ENCODE data around the gene SSPN.

The SSPN gene

DNA sequence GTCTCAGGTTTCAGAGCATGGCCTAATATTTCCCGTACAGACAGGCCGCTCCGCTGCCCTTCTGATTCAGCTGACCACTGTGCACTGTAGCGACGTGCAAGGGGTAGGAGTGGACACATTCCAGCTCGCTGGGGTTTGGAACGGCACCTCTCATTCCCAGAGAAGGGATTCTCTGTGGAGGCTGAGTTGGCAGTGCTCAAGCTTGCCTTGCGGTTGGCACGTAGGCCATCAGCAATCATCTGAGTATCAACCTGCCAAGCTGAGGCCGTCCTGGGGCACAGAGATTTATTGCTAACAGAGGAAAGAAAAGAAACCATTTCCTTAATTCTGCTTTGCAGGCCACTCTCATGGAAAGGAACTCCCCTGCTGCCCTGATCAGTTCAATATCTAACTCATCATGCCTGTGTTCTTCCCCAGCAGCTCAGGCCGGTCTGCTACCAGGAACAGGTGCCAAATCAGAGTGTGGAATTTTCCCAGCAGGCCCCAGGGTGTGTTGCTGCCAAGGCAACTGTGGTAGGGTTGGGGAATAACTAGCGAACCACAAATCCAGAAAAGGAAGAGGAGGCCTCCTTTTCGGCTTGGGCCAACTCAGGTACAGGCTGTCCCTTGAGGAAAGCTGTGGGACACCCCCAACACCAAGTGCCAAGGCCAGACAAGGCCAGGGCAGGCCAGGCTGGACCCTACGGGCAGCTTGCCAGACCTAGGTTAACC, 92.5 kb downstream of the SSPN start:
- FAIRE-seq = no peak

DNA sequence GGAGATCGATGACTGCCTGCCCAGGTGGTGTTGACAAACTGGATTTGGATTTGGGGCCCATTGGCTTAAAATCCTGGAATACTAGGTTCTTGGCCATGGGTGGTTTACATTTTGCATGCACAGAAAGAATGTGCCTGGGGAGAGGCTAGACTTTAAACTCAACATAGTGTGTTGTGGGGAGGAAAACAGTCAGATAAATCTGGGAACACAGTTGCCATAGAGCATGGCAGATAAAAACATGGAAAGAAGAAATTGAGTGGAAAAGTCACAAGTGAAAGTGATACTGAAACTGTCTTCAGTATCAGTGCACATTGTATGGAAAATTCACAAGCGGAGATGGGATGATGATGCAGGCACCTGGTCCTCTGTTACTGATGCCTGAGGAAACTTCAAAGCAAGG, 95.2 kb downstream of the SSPN start:
- no peak for FAIRE-seq

DNA sequence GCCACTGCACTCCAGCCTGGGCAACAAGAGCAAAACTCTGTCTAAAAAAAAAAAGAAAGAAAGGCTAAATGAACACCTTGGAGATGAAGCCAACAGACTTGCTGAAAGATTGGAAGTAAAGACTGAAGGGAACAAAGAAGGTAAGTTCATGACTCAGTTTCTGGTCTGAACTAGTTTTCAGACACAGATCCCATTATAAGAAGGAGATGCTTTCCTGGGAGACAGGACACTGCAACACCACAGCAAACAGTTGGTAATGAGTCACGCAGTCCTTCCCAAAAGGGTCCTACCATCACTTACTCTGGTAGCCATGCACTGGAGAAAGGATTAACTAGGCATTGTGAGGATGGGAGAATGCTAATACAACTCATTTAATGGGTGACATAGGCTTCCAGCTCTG, 97.2 kb downstream of the SSPN start:
- no peak for FAIRE-seq

DNA sequence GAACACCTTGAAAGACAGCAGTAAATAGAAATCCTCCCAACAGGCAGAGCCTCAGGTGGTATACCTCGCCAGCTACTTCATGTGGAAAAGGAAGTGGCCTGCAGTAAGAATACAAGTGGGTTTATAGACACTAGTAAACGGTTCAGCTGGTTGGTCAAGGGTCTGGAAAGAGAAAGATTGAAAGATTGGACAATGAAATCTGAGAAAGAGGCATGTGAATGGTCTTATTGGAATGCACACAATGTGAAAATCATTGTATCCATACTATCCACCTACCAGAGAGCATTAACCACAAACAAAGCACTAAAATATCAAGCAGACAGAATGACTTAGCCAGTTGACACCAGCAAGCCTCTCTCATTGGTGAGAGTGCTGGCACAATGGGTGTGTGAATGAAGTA, 98.2 kb downstream of the SSPN start:
- FAIRE-seq = no peak

DNA sequence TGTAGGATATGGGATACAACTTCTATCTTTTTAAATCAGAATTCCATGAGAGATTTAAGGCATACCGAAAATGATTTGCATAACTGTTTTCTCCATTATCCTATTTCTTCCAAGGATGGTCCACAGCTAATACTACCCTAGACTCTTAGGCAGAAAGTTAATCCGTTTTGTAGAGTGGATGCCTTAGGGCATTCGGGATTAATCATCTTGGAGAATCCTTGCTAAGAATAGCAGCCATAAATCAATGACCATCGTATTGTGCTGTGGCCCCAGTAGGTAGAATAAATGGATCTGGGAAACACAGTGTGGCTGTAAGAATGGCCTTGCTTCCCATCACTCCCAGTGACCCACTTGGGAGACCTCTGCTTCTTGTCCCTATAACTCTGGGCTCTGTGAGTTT, 99.6 kb downstream of the SSPN start:
- FAIRE-seq = no peak

DNA sequence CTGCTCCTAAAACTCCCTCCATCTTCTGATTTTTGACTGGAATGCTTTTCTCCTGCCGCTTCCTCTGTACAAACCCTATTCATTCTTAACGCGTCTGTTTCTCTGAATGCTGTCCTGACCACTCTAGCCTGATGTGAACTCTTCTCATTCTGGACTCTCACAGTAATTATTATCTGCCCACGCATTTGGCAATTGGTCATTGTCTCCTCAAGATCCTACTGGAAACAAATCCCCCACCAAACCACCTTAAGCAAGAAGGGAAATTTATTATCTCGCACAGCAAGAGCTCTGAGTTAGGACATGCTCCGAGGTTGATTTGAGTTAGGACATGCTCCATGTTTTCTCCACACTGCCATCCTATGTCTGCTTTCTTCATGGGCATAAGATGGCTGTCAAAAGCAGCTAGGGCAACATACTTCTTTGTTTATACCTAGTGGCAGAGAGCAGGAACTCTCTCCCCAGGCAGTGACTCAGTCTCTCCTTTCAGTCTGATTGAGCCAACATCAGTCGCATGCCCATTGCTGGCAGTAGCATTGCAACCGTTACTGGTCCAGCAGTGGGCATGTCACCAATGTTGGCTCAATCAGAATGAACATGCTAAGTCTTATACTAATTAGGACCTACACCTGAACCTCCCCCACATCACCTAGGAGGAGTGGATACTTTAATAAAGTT, 102.2 kb downstream of the SSPN start:
- no peak for FAIRE-seq

DNA sequence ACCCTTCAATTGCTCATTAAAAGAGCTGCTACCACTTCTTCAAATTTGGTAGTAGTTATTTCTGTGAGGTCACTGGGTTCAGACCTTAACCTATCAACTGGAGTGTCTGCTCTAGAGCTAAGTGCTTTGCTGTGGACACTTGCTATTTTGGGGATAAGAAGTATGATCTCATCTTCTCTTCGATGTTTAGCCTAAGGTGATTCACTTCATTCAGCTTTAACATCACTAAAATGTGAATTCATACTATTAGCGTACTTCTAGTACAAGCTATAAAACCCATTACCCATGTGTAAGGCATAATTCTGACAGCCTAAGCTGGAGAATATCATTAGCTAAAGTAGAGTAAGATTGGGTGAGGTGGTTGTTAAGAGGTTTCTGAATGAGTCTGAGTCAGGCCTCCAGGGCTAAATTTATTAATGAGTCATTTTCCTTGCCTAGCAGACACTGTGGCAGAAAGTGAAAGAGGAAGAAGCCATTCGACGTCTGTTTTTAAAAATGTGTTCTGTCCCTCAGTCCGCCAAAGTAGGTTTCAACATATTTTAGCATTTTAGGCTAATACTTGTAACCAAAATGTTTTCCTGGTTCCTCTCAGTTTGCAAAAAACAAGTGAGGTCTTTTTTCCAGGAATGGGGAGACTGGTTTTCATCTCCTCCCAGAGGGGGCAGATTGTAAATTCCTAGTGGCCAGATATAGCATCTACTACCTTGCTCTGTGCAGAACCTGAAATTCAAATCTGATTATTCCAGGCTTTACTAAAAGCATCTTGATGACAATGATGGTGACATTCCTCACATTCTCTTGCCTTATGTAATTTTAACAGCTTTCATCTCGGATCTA, 103.6 kb downstream of the SSPN start:
- FAIRE-seq = no peak

DNA sequence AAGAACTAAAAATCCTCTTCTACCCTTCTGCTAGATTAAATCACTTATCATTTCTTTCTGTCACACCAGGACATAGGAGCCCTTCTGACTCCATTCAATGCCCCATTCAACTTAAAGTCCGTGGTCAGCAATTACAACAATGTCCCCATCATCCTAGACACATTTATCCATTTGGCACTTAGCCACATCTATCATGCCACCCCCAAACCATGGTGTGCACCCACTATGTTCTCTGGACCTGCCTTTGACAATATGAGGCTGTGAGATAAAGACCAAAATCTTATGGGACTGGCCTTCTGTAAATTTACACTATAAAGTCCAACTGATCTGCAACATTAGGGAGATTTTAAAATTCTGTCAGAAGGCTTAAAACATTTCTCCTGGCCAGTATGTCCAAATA, 104.4 kb downstream of the SSPN start:
- no peak for FAIRE-seq
